ENCODE measurements around the gene CD160. TPM values are rescaled to one million over a fixed set of nuclear protein-coding genes. Genes with fewer than 3 reads are reported as not detected.

The CD160 gene
- total RNA-seq, 6 experiments from 2014 or later = 0.19 to 1.5 (median 0.91) TPM; not detected in 2

DNA sequence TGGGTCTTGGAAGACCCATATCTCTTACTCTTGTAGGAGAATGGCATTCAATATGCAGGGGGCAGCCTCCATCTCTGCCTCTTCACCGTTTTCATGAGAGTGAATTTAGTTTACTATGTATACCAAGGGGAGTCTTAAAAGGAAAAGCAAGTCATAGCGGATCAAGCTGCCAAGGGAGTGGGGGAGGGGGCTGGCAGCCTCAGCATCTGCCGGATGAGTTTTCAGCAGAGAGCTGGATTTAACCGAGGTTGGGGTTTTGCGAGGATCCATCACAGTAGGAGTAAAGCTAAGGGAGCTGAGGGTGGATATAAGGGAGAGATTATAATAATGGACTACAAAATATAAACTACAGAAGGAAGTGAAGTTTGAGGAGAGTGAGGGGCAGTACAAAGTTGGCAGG lies 9.9 kb downstream of the CD160 start:
- DNase-seq = no peak
- H3K9me3 ChIP-seq = no peaks in the 10 kb centered on the region
- H3K4me3 ChIP-seq = no peak overlapping the region
- no peak for TF ChIP-seq POLR2A (IDR thresholded peaks at IDR 0.05)
- TF ChIP-seq, protein P1, sequence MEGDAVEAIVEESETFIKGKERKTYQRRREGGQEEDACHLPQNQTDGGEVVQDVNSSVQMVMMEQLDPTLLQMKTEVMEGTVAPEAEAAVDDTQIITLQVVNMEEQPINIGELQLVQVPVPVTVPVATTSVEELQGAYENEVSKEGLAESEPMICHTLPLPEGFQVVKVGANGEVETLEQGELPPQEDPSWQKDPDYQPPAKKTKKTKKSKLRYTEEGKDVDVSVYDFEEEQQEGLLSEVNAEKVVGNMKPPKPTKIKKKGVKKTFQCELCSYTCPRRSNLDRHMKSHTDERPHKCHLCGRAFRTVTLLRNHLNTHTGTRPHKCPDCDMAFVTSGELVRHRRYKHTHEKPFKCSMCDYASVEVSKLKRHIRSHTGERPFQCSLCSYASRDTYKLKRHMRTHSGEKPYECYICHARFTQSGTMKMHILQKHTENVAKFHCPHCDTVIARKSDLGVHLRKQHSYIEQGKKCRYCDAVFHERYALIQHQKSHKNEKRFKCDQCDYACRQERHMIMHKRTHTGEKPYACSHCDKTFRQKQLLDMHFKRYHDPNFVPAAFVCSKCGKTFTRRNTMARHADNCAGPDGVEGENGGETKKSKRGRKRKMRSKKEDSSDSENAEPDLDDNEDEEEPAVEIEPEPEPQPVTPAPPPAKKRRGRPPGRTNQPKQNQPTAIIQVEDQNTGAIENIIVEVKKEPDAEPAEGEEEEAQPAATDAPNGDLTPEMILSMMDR (IDR thresholded peaks at IDR 0.05) = no peak
- no peaks in the 10 kb centered on the region for H3K36me3 ChIP-seq
- no peaks in the 10 kb centered on the region for H3K27me3 ChIP-seq
- H3K4me1 ChIP-seq = peaks cover 0 to 14% (median 4%) of the 10 kb centered on the region in 4 donors
- intact Hi-C loops (cut with DNase I) = no loop called here
- no peak overlapping the region for H3K27ac ChIP-seq
- 73% methylated on average over 5 of the region's 5 CpGs for WGBS (ENCODE audit: insufficient coverage, low coverage, low lambda C conversion rate, missing lambda C conversion rate)
- no peak for ATAC-seq

DNA sequence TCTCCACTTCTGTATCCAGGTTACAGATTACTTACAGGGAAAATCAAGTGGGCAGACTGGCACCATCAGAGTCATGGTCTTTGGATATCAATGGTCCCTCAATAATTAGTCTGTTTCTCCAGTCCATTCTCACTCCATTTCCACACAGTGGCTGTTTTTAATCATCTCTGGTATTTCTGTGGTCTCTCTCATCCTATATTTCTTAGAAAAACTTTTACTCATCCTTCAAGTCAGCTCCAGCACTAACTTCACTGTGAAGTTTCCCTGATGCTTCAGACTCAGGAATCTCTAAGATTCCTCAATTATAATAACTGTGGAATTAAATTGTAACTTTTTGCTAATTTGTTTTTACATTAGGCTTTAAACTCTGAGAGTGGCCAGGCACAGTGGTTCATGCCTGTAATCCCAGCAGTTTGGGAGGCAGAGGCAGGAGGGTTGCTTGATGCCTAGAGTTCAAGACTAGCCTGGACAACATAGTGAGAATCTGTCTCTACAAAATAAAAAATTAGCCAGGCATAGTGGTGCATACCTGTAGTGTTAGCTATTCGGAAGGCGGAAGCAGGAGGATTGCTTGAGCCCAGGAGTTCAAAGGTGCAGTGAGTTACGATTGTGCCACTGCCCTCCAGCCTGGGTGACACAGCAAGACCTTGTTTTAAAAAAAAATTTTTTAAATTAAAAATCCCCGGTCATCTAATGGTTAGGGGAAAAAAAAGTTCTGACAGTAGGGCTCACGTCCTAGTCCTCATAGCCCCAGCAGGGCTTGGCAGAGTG lies 10.6 kb downstream of the CD160 start:
- H3K27ac ChIP-seq = peak overlapping the region in 2 of 3 donors; percentile 24 to 59
- H3K9me3 ChIP-seq = no peaks in the 10 kb centered on the region
- peaks cover 0 to 14% (median 4%) of the 10 kb centered on the region in 4 donors for H3K4me1 ChIP-seq
- ATAC-seq = peak; percentile 92 to 98 (median 96)
- TF ChIP-seq, protein P1 (IDR thresholded peaks at IDR 0.05) = no peak
- TF ChIP-seq POLR2A (IDR thresholded peaks at IDR 0.05) = peak; percentile 38
- DNase-seq = peak in 2 of 3 donors; percentile 42 to 60
- intact Hi-C loops (cut with DNase I) = no loop called here
- 41% methylated on average over 5 of the region's 5 CpGs for WGBS (ENCODE audit: insufficient coverage, low coverage, low lambda C conversion rate, missing lambda C conversion rate)
- H3K27me3 ChIP-seq = no peaks in the 10 kb centered on the region
- H3K36me3 ChIP-seq = no peaks in the 10 kb centered on the region
- no peak overlapping the region for H3K4me3 ChIP-seq

GRCh38 chr1:145730467-145730866 lies 11.2 kb downstream of the CD160 start:
- H3K4me1 ChIP-seq = peaks cover 0 to 14% (median 4%) of the 10 kb centered on the region in 4 donors
- TF ChIP-seq POLR2A (IDR thresholded peaks at IDR 0.05) = no peak
- TF ChIP-seq, protein P1 (IDR thresholded peaks at IDR 0.05) = no peak
- no peaks in the 10 kb centered on the region for H3K36me3 ChIP-seq
- ATAC-seq (peak in 3 of 4 donors; percentile 14 to 32 (median 18)), DNase-seq (no peak)
- H3K4me3 ChIP-seq = no peak overlapping the region
- H3K9me3 ChIP-seq = no peaks in the 10 kb centered on the region
- intact Hi-C loops (cut with DNase I) = no loop called here
- WGBS (ENCODE audit: insufficient coverage, low coverage, low lambda C conversion rate, missing lambda C conversion rate) = 52% methylated on average over 4 of the region's 4 CpGs
- peak overlapping the region in 2 of 3 donors; percentile 24 to 59 for H3K27ac ChIP-seq
- no peaks in the 10 kb centered on the region for H3K27me3 ChIP-seq

GRCh38 chr1:145730900-145731299 lies 11.6 kb downstream of the CD160 start:
- Histone ChIP-seq H3K9me3 (no peaks in the 10 kb centered on the region), H3K27me3 (no peaks in the 10 kb centered on the region), H3K36me3 (no peaks in the 10 kb centered on the region), H3K4me3 (no peak overlapping the region), H3K27ac (peak overlapping the region in 1 of 3 donors; percentile 59), H3K4me1 (peaks cover 0 to 14% (median 4%) of the 10 kb centered on the region in 4 donors)
- TF ChIP-seq, protein P1 (IDR thresholded peaks at IDR 0.05) = no peak
- TF ChIP-seq POLR2A (IDR thresholded peaks at IDR 0.05) = no peak
- ATAC-seq (peak in 2 of 4 donors; percentile 14 to 17), DNase-seq (no peak)
- 100% methylated on average over 3 of the region's 3 CpGs for WGBS (ENCODE audit: insufficient coverage, low coverage, low lambda C conversion rate, missing lambda C conversion rate)
- intact Hi-C loops (cut with DNase I) = no loop called here
